NCI-H524 (cell line): ENCODE measurements around the gene AVP.
"Not testable (repeated sequence)": the region's sequence is repeated elsewhere in the genome, so short reads cannot be mapped to it uniquely, and the experiment has no call there.

Source experiments
- DNase-seq, 2 experiments: peaks; one replicate each; lab custom pipeline; 2025; lab: John Stamatoyannopoulos, UW

AVP gene, protein sequence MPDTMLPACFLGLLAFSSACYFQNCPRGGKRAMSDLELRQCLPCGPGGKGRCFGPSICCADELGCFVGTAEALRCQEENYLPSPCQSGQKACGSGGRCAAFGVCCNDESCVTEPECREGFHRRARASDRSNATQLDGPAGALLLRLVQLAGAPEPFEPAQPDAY

DNA sequence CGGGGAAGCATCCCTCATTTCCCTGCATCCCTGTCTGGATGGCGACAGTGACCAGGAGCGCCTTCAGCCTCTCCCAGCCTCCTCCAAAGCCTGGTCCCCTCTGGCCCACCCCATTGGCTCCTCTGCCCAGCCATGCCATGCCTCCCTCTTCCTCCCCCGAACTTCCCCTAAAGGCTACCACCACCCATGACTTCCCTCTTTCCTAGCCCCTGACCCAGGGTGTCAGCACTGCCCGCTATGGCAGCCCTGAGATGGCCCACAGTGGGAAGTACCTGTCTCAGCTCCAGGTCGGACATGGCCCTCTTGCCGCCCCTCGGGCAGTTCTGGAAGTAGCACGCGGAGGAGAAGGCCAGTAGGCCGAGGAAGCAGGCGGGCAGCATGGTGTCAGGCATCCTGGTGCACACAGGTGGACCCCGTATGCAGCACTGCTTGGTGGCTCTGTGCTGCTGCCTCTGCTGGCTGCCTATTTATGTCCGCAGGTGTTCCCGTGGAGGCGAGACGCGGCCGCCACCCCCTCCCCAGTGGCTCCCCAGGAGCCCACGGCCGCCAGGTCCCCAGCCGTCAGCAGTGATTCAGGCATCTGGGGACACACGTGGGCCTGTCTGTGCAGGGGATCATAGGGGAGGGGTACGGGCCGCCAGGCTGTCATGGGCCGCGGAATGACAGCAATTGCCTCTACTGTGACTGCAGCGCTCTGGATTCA lies at the start of gene AVP:
TSS of gene AVP (minus strand) at position 442 of the 703 bp plus-strand sequence. CDS start at position 392, 50 bp downstream.
- no peak for DNase-seq

DNA sequence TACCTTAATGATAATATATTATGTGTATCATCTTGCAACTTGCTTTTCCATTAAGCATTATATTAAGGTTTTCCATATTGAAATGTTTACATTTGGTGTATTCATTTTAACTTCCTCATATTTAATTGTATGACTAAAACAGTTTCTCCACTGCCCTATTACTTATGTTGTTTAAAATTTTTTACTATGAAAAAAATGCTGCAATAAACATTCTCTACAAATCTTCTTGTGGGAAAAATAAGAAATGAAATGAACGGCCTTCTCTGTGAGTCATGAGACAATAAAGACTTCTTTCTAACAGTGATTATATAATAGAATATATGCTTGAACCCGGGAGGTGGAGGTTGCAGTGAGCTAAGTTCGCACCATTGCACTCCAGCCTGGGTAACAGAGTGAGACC lies 49.6 kb upstream of the AVP start:
- DNase-seq: no peak

DNA sequence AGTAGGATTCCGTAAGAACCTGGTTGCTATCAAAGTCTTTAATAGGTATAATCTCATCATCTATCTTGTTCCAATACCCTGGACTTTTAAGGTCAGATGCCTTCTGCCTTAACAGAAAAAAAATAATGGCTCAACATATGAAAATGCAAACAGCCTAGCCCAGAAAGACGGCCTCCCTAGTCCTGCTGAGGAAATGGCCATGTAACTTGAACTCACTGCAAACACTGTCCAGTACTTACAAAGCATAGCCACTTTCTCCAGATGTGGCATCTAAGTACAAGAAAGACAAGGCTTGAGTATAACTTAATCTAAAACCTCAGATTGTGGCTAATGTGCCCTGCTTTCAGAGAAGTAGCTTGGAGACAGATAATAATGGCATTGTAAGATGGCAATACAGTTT lies 48.6 kb upstream of the AVP start:
- DNase-seq: no peak

DNA sequence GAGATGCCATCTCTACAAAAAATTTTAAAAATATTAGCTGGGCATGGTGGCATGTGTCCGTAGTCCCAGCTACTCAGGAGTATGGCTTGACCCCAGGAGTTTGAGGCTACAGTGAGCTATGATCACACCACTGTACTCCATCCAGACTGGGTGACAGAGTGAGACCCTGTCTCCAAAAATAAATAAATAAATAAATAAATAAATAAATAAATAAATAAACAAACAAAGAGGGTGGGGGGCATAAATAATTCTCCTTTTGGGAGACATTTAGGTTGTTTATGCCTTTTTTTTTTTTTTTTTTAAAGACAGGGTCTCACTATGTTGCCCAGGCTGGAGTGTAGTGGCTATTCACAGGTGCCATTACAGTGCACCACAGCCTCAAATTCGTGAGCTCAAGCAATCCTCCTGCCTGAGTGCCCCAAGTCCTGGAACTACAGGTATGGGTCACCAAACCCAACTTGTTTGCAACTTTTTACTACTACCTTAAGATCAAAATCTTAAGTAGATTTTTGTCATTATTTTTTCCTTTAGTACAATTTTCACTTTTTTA lies 45.6 kb upstream of the AVP start:
- DNase-seq: no peak

DNA sequence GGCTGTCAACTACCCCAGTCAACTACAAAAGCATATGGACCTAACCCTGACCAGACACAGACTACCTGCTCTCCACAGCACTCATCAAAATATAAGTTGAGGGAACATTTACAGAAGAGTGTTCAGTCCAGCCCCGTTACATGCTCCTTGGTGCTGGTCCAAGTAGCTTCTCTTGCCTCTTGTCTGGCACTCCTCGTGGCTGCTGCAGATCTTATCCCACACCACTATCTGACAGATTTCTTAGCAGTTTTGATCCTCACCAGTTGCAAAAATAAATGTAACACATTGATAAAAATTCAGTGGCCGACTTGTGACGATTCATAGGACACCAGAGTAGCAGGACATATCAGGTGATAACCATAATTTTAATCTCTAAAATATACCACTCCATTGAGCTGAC lies 44.6 kb upstream of the AVP start:
- no peak for DNase-seq

DNA sequence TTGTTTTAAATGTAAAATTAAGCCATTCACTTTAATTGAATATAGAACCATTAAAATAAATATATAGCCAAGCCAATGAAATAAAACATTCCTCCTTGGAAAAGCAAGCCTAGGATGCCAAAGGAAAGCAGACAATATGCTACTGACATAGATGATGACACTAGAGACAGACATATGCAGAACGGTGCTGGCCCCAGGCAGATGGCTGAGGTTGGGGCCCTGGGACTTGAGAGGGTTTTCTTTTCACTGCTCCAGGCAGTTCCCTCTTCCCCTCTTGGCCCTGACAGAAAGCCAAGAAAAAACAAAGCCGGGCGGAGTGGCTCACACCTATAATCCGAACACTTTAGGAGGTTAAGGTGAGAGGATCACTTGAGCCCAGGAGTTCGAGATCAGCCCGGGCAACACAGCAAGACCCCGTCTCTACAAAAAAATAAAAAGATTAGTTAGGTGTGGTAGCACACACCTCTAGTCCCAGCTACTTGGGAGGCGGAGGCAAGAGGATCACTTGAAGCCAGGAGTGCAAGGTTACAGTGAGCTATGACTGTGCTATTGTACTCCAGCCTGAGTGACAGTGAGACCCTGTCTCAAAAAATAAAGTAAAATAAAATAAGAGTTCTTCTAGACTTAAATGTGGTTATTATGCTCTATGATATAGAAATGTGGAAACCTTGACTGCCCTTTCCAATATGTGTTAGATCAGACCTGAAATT lies 43.9 kb upstream of the AVP start:
- DNase-seq: peak; percentile 86 to 94

DNA sequence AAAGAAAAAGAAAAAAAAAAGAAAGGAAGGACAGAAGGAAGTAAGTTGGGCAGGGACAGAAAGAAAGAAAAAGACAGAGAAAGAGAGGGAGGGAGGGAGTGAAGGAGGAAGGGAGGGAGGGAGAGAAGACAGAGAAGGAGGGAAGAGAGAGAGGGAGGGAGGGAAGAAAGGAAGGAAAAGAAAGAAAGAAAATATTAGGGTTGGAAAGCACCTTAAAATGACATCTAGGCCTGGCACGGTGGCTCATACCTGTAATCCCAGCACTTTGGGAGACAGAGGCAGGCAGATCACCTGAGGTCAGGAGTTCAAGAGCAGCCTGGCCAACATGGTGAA lies 42.0 kb upstream of the AVP start:
- DNase-seq: no peak

DNA sequence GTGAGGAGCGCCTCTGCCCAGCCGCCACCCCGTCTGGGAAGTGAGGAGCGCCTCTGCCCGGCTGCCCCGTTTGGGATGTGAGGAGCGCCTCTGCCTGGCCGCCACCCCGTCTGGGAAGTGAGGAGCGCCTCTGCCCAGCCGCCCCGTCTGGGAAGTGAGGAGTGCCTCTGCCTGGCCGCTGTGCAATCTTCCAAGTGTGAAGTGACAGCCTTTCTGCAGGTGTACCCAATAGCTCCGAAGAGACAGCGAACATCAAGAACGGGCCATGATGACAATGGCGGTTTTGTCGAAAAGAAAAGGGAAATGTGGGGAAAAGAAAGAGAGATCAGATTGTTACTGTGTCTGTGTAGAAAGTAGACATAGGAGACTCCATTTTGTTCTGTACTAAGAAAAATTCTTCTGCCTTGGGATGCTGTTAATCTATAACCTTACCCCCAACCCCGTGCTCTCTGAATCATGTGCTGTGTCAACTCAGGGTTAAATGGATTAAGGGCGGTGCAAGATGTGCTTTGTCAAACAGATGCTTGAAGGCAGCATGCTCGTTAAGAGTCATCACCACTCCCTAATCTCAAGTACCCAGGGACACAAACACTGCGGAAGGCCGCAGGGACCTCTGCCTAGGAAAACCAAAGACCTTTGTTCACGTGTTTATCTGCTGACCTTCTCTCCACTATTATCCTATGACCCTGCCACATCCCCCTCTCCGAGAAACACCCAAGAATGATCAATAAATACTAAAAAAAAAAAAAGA lies 41.4 kb upstream of the AVP start:
- DNase-seq: not testable (repeated sequence)

DNA sequence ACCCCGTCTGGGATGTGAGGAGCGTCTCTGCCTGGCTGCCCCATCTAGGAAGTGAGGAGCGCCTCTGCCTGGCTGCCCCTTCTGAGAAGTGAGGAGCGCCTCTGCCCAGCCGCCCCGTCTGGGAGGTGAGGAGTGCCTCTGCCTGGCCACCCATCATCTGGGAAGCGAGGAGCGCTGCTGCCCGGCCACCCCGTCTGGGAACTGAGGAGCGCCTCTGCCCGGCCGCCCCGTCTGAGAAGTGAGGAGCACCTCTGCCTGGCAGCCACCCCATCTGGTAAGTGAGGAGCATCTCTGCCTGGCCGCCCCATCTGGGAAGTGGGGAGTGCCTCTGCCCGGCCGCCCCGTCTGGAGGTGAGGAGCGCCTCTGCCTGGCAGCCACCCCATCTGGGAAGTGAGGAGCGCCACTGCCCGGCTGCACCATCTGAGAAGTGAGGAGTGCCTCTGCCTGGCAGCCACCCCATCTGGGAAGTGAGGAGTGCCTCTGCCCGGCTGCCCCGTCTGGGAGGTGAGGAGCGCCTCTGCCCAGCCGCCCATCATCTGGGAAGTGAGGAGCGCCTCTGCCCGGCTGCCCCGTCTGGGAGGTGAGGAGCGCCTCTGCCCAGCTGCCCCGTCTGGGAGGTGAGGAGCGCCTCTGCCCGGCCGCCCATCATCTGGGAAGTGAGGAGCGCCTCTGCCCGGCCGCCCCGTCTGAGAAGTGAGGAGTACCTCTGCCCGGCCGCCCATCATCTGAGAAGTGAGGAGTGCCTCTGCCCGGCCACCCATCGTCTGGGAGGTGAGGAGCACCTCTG lies 40.4 kb upstream of the AVP start:
- DNase-seq: not testable (repeated sequence)

DNA sequence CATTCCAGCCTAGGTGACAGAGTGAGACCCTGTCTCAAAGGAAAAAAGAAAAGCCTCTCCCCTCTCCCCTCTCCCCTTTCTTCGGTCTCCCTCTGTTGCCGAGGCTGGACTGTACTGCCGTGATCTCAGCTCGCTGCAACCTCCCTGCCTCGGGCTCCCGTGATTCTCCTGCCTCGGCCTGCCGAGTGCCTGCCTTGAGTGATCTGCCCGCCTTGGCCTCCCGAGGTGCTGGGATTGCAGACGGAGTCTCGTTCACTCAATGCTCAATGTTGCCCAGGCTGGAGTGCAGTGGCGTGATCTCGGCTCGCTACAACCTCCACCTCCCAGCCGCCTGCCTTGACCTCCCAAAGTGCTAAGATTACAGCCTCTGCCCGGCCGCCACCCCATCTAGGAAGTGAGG lies 39.6 kb upstream of the AVP start:
- DNase-seq: not testable (repeated sequence)

DNA sequence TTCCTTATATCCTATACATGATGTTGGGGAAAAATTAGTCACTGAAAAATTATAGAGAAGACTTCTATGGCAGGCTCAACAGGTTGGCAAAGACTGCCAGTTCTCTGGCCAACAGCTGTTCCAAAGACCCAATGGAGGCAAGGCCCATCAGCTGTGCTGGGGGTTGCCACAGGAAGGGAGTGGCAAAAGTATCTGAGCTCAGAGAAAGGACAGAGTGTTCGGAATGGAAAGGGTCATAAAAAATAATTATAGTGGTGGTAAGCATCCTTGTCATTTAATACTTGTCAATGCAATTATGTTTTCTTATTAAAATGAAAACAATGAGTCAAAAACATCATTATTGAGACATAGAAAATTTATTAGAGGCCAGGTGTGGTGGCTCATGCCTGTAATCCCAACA lies 39.0 kb upstream of the AVP start:
- no peak for DNase-seq

DNA sequence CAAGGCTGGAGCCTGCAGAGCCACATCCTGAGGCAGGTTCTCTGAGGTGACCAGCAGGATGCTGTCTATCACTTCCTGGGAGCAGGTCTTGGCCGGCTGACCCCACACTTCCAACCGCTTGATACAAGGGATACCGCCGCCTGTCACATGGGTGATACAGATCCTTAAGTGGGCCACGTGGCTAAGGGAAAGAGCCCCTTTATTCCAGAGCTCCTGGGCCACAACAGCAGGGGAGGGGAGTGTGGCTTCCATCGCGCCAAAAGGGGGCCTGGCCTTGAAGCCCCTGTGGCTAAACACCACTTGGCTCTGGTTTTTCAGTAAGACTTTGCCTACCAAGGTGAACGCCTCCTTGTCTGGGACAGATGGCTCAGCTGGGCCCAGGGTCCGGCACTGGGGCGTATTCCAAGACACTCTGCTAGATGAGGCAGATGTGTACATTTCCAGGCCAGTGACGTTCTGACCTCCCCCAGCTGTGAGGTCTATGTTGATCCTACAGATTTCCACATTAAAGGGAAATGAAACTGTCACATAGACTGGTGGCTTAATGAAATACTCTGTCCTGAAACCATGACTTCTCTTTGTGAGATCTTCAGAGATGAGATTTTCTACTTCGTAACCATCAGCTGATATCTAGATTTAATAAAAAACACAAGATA lies 37.6 kb upstream of the AVP start:
- no peak for DNase-seq

DNA sequence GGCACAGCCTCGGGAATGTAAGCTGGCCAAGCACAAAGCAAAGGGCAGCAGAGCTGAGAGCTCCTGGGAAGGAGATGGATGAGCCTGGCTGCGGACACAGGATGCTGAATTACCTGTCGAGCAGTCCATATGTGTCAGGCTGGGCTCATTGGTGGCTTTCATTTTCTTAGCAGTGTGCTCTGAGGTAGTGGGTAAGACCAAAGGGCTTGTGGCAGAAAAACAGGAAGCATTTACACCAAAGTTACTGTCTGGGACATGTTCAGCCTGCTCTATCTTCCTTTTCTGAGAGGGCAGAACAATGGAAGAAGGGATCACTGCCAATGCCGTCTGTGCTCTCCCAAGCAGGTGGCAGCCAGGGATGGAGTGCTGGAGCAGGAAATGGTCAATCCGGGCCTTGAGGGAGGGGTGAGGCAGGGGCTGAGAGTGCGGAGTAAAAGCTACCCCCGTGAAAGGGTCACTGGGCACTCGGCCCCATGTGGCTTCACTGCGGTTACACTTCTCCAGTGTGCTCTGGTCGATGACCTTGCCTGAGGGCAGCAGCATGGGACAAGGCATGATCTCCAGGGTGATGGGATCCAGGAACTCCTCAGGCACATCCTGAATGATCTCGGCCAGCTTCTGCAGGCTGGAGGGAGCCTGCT lies 36.9 kb upstream of the AVP start:
- no peak for DNase-seq

DNA sequence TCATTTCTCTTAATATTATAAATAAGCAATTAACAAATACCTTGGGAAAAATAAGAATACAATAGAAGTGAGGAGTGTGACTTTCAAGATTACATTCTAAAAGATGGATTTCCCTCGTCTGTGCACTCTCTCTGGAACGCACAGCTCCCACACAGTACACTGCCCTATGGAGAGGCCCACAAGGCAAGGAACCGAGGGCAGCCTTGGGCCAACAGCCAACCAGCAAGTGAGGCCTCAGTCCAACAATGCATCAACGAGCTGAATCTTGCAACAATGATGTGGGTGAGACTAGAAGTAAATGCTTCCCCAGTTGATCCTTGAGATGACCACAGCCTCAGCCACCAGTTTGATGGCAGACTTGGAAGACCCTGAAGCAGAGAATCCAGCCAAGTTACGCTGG lies 34.5 kb upstream of the AVP start:
- no peak for DNase-seq

DNA sequence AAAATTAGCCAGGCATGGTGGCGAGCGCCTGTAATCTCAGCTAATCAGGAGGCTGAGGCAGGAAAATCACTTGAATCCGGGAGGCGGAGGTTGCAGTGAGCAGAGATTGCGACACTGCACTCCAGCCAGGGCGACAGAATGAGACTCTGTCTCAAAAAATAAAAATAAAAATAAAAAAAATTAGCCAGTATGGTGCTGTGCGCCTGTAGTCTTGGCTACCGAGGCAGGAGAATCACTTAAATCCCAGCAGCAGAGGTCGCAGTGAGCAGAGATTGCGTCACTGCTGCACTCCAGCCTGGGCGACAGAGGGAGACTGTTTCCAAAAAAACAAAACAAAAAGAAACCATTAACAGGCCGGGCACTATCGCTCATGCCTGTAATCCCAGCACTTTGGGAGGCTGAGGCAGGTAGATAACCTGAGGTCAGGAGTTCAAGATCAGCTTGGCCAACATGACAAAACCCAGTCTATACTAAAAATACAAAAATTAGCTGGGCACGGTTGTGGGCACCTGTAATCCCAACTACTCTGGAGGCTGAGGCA lies 33.4 kb upstream of the AVP start:
- peak; percentile 37 to 73 for DNase-seq

DNA sequence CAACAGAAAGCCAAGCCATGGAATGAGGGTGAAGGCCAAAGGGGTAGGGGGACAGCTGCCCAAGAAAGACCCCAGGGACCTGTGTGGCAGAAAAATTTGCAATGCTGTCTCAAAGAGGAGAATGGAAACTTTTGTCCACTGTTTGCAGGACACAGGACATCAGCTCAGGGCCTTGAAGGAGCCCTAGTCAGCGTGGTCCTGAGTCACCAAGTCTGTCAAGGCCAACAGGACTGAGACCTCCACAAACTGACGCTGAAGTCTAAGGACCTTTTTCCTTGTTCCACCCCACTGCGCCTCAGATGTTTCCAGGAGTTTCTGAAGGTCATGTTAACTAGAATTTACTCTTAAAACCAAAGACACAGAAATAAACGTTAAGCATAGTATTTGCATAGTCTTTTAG lies 31.8 kb upstream of the AVP start:
- DNase-seq: no peak

DNA sequence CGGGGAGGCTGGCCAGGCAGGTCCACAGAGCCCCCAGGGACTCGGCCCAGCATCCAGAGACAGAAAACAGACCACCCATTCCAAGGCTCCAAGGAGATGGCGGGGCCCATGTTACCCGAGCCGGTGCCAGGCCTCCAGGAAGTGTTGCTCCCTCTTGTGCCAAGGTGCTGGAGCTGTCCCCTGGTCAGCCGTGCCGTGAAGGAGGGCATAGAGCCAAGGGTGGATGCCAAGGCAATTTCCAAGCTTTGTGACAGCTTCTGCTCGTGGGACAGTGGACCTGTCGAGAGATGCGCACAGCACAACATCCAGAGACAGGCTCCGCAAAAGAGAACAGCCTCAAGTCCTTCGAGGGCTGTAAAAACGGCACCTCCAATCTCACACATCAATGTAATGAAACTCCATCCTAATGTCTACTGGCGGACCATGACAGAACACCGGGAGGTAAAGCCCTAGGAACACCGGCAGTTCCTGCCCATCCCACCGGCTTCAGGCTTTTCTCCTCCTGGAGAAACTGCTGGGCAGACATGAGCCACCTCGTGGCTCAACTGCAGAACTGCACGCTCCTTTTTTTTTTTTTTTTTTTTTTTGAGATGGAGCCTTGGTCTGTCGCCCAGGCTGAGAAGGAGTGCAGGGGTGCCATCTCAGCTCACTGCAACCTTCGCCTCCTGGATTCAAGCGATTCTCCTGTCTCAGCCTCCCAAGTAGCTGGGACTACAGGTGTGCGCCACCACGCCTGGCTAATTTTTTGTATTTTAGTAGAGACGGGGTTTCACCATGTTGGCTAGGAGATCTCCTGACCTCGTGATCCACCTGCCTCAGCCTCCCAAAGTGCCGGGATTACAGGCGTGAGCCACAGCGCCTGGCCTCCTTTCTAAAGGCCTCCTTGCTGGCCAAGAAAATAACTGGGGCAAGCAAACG lies 30.9 kb upstream of the AVP start:
- peak; percentile 1 to 64 for DNase-seq

DNA sequence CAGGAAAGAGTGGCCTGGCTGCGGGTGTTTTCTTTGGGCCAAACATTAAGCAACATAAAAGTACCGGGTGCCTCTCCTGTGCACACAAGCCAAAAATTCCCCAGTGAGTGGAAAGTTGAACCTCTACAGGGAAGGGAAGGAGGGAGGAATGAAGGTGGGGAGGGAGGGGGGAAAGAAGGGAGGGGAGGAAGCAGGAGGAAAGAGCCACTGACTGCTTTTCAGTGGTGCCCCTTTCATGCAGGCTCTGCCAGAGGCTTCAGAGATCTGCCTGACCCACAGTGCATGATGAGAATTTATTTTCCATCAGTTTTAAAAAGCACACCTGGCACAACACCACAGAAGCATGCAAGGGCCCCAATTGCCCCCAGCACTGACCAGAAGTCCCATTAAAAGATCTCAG lies 27.5 kb upstream of the AVP start:
- DNase-seq: no peak

DNA sequence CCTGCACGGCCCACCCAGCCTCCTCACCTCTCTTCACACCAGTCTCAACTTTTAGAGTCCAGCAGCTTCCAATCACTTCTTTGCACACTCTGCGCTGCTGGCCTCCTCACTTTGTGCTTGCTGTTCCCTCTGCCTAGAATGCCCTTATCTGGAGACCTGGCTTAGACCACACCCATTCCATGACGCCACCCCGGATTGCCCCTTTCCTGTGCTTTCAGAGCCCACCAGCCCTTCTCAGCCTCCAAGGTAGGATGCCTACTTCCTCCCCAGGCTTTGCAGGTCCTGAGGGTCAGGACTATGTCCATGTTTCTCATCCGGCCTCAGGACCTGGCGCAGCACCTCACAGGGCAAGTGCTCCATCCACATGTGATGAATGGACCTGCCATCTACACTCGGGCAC lies 27.0 kb upstream of the AVP start:
- DNase-seq: no peak
